HG03342 (cell line): Measurements from ENCODE around the gene TFDP3.

Experiments
- ATAC-seq: cut with Tn5 transposase; IDR thresholded peaks from one replicate; pipeline ENCODE4 v1.9.1; 2021; ENCODE audit warnings: mild to moderate bottlenecking, moderate library complexity; ENCODE audit not compliant: unreplicated experiment

The TFDP3 gene

DNA sequence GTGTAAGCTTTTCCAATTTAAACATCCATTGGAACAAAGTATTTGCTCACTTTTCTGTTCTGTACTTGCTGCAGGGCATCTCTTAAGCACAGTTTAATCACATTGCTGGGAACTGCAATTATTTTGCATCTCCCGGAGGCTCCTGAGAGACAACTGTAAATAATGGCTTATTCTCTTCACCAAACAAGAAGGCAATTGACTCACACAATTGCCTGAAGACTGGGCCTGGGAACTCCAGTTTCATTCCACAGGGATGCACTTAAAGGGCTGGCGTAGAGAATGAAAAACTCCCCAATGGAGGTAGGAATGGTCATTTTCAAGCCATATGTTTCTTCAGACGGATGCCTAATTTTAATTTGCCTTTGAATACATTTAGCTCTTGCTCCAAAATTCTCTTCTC is 29.5 kb downstream of the TFDP3 start:
- ATAC-seq = no peak

DNA sequence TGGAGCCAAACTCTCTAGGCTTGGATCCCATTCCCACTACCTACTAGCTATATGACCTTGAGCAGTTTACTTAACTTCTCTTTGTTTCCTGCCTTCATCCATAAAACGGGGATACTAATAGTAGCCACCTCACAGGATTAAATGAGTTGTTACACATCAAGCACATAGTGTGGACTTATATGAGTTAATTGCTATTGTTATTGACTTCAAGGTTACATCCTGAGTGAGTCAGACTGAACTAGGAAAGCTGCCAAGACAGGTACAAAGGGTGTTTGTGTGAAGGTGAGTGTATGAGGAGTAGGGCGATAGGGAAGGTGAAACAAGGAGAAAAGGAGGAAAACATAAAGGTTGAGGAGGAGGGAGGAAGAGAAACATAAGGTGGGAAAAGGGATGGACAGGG is 32.2 kb downstream of the TFDP3 start:
- no peak for ATAC-seq

GRCh38 chrX:133185119-133185518 is 33.0 kb downstream of the TFDP3 start:
- no peak for ATAC-seq

GRCh38 chrX:133183806-133184205 is 34.3 kb downstream of the TFDP3 start:
- no peak for ATAC-seq

DNA sequence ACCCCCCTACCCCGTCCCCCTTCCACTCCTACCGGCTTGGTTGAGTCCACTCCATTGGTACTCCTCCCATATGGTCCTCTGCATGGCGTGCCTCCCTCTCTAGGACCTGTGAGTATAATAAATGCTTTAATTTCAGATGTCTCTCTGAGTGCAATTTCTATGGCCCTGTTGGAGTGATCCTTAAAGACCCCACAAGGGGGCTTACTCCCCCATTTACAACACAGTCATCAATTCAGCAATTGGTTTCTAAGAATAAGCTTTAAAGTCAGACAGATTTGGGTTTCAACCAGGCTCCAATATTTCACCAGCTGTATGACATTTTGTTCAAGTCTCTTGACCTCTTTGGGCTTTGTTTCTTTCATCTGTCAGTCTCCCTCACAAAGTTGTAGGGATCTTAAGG is 38.7 kb downstream of the TFDP3 start:
- ATAC-seq = no peak

- no peak for ATAC-seq
These were observed 41.0 kb downstream of the TFDP3 start for GRCh38 chrX:133177202-133177601.

GRCh38 chrX:133175605-133176004 is 42.5 kb downstream of the TFDP3 start:
- ATAC-seq = no peak

- no peak for ATAC-seq
These were observed 43.0 kb downstream of the TFDP3 start for GRCh38 chrX:133175162-133175561.

GRCh38 chrX:133171962-133172708 is 46.0 kb downstream of the TFDP3 start:
- no peak for ATAC-seq
